HepG2 (cell line): ENCODE measurements around the gene DCTN3. TPM values are rescaled to one million over a fixed set of nuclear protein-coding genes. Genes with fewer than 3 reads are reported as not detected.

ENCODE experiments used
- AKNA ChIP-seq: sonication (generic); formaldehyde crosslinking; IDR thresholded peaks from 2 replicates; pipeline ENCODE4 v1.4.0; 2020; ENCODE audit warnings: missing genetic modification reagents, borderline replicate concordance
- ATF7-NPFF ChIP-seq: sonication (generic); formaldehyde crosslinking; IDR thresholded peaks from 2 replicates; pipeline ENCODE4 v1.8.1; 2023; ENCODE audit warnings: mild to moderate bottlenecking, low read depth, missing genetic modification reagents, moderate library complexity
- CENPT ChIP-seq: sonication (generic); formaldehyde crosslinking; IDR thresholded peaks from 2 replicates; pipeline ENCODE4 v1.8.0; 2022; ENCODE audit warnings: low read depth, mild to moderate bottlenecking, moderate library complexity, missing genetic modification reagents
- ESRRA ChIP-seq: sonication (generic); formaldehyde crosslinking; IDR thresholded peaks from 2 replicates; pipeline ENCODE4 v1.5.1; 2020; ENCODE audit warnings: mild to moderate bottlenecking, low read depth, missing genetic modification reagents
- IRX3 ChIP-seq: sonication (generic); formaldehyde crosslinking; IDR thresholded peaks from 2 replicates; pipeline ENCODE4 v1.8.1; 2023; ENCODE audit warnings: mild to moderate bottlenecking, low read depth, missing genetic modification reagents, borderline replicate concordance
- KLF9 ChIP-seq: IDR thresholded peaks from 2 replicates; pipeline ENCODE4 v1.6.1; 2016; ENCODE audit warnings: low read depth
- MBD4 ChIP-seq: IDR thresholded peaks from 2 replicates; pipeline ENCODE4 v1.6.1; 2012; ENCODE audit warnings: low read length, inconsistent platforms, borderline replicate concordance
- MYC ChIP-seq: sonication (generic); formaldehyde crosslinking; IDR thresholded peaks from 2 replicates; pipeline ENCODE4 v1.9.0; 2021; ENCODE audit warnings: missing genetic modification reagents, borderline replicate concordance
- PHB2 ChIP-seq: fragments of 450-650 bp; IDR thresholded peaks from 2 replicates; pipeline ENCODE4 v1.6.1; 2018; ENCODE audit not compliant: partially characterized antibody
- PITX1 ChIP-seq: sonication (generic); formaldehyde crosslinking; IDR thresholded peaks from 2 replicates; pipeline ENCODE4 v1.5.1; 2020; ENCODE audit warnings: mild to moderate bottlenecking, missing genetic modification reagents
- RAD21 ChIP-seq: fragments of 450-650 bp; formaldehyde crosslinking; IDR thresholded peaks from 2 replicates; pipeline ENCODE4 v1.5.0; 2020; ENCODE audit warnings: mild to moderate bottlenecking
- SIX1 ChIP-seq: sonication (generic); formaldehyde crosslinking; IDR thresholded peaks from 2 replicates; pipeline ENCODE4 v1.4.0; 2020; ENCODE audit warnings: missing genetic modification reagents, borderline replicate concordance
- SMC3 ChIP-seq: IDR thresholded peaks from 2 replicates; pipeline ENCODE4 v1.6.1; 2011; ENCODE audit warnings: low read length, improper control_type of control experiment
- ZBTB34 ChIP-seq: sonication (generic); formaldehyde crosslinking; IDR thresholded peaks from 2 replicates; pipeline ENCODE4 v1.8.0; 2022; ENCODE audit warnings: mild to moderate bottlenecking, missing genetic modification reagents
- ZBTB38 ChIP-seq: sonication (generic); formaldehyde crosslinking; IDR thresholded peaks from 2 replicates; pipeline ENCODE4 v1.5.1; 2020; ENCODE audit warnings: mild to moderate bottlenecking, missing genetic modification reagents
- ZKSCAN1 ChIP-seq: fragments of 150-350 bp; IDR thresholded peaks from 2 replicates; pipeline ENCODE4 v1.6.1; 2014; ENCODE audit warnings: low read length
- ZNF597 ChIP-seq: sonication (generic); formaldehyde crosslinking; IDR thresholded peaks from 2 replicates; pipeline ENCODE4 v1.5.0; 2020; ENCODE audit warnings: missing genetic modification reagents
- ZNF691 ChIP-seq: sonication (generic); formaldehyde crosslinking; IDR thresholded peaks from 2 replicates; pipeline ENCODE4 v1.4.0; 2020; ENCODE audit warnings: missing genetic modification reagents, low read depth, mild to moderate bottlenecking, borderline replicate concordance
- ZNF768 ChIP-seq: sonication (generic); formaldehyde crosslinking; IDR thresholded peaks from 2 replicates; pipeline ENCODE4 v1.4.0; 2020; ENCODE audit warnings: missing genetic modification reagents
- ZNF781 ChIP-seq: sonication (generic); formaldehyde crosslinking; IDR thresholded peaks from 2 replicates; pipeline ENCODE4 v1.5.1; 2020; ENCODE audit warnings: borderline replicate concordance, mild to moderate bottlenecking, missing genetic modification reagents; ENCODE audit errors: not compliant biosample characterization
- ZNF790 ChIP-seq: sonication (generic); formaldehyde crosslinking; IDR thresholded peaks from 2 replicates; pipeline ENCODE4 v1.8.0; 2022; ENCODE audit warnings: missing genetic modification reagents, mild to moderate bottlenecking, borderline replicate concordance
- ZNF841 ChIP-seq: sonication (generic); formaldehyde crosslinking; IDR thresholded peaks from 2 replicates; pipeline ENCODE4 v1.8.1; 2023; ENCODE audit warnings: missing genetic modification reagents, borderline replicate concordance
- polyA plus RNA-seq, 8 experiments: library from polyadenylated mRNA; depleted of rRNA in 3 of 8; stranded (reverse) in 7 of 8; unstranded in 1 of 8; fragments of >200 nt; fragmentation: Illumina TruSeq in 4 of 8; extraction: Trizol in 4 of 8; gene quantifications; 2 replicates each; pipeline versions ENCODE4 v1.2.1 to v1.2.3, GENCODE V29; 2011 to 2016; ENCODE audit warnings: low read depth in 4 of 8, missing spikeins in 1 of 8, mixed read lengths in 1 of 8; ENCODE audit not compliant: insufficient read depth in 1 of 8
- total RNA-seq, 5 experiments: library from RNA; depleted of rRNA; stranded (reverse); fragments of >200 nt; fragmentation: Illumina TruSeq; extraction: Trizol; gene quantifications; 2 replicates each; pipeline ENCODE4 v1.2.3, GENCODE V29; 2016; ENCODE audit warnings: low read depth in 1 of 5

The DCTN3 gene
- total and polyA plus RNA-seq, 2 of the 13 experiments (the other 11 are each of a cell fraction or from before 2014, with no cell fraction given), result 27.4 to 34.5 TPM

- TF ChIP-seq ZBTB34 (CRISPR knock-in tag) (0 out of 2 replicates have a peak, but pooled peaks have one; percentile 31), IRX3 (CRISPR knock-in tag) (no peak), ZNF790 (CRISPR knock-in tag) (no peak), SMC3 (no peak), ZNF691 (no peak), MYC (CRISPR knock-in tag) (peak; percentile 67; the same call in 1 of the 2 replicates), PITX1 (CRISPR knock-in tag) (peak; percentile 48; the same call in 1 of the 2 replicates), SIX1 (CRISPR knock-in tag) (no peak), PHB2 (no peak), ATF7-NPFF (CRISPR knock-in tag) (no peak), ZNF597 (CRISPR knock-in tag) (no peak), RAD21 (CRISPR knock-in tag) (0 out of 2 replicates have a peak, but pooled peaks have one; percentile 17), ESRRA (peak; percentile 75; the same call in 1 of the 2 replicates), ZNF841 (peak; percentile 65; the same call in 1 of the 2 replicates), KLF9 (peak; percentile 15; the same call in 1 of the 2 replicates), ZKSCAN1 (no peak), ZNF781 (CRISPR knock-in tag) (no peak), ZNF768 (CRISPR knock-in tag) (no peak; the same call in 1 of the 2 replicates), ZBTB38 (CRISPR knock-in tag) (no peak), MBD4 (no peak), CENPT (no peak), AKNA (CRISPR knock-in tag) (no peak)
Observed at GRCh38 chr9:34651876-34652601, 31.7 kb upstream of the DCTN3 start, which contains the start of gene IL11RA (continued).
